ENCODE measurements around the gene MAST4.
A peak's percentile ranks its signal among the peaks of the same experiment; 100 is the strongest.

Gene MAST4

DNA sequence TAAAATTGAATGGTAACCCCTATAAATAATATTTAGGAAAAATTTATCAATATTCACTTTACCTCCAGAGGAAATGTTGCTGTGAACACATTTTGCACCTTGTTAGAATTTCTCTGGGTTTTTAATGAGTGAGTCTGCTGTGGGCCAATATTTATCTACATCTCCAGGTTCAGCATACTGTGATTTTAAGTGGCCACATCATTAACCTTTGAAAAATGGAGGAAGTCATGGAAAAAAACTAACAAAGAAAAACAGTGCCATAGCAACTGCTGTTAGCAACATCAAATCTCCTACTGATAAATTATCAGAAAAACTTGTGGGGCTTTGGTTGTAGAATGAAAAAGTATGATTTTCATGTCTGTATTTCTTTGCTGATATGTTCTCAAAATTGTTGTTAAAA lies 545.5 kb downstream of the MAST4 start:
- FAIRE-seq, result no peak
- TF ChIP-seq TAF1 (IDR thresholded peaks at IDR 0.05; ENCODE audit: borderline replicate concordance, low read depth, low read length) (no peak), POLR2A (IDR thresholded peaks at IDR 0.05; ENCODE audit: low read depth, low read length) (no peak), POLR2AphosphoS5 (IDR thresholded peaks at IDR 0.05; ENCODE audit: low read depth, low read length) (no peak)
- no peak for DNase-seq (ENCODE audit: insufficient read length)

DNA sequence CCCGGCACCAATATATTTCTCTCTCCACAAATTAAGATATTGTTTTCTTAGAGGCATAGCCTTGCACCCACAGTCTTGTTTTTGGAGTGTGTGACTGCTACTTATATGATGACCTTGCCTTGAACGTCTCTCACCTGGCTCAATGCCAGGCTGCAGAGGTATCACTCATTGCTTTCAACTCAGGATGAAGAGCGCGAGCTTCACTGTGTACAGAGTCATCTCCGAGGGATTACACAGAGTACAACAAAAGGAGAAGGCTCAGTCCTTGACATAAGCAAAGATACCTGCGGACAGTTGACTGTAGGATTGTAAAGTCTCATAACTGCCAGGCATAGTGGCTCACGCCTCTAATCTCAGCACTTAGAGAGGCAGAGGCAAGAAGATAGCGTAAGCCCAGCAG lies 546.6 kb downstream of the MAST4 start:
- TF ChIP-seq TAF1 (IDR thresholded peaks at IDR 0.05; ENCODE audit: borderline replicate concordance, low read depth, low read length) (no peak), POLR2AphosphoS5 (IDR thresholded peaks at IDR 0.05; ENCODE audit: low read depth, low read length) (no peak), POLR2A (IDR thresholded peaks at IDR 0.05; ENCODE audit: low read depth, low read length) (no peak)
- FAIRE-seq (no peak), DNase-seq (ENCODE audit: insufficient read length) (no peak)

DNA sequence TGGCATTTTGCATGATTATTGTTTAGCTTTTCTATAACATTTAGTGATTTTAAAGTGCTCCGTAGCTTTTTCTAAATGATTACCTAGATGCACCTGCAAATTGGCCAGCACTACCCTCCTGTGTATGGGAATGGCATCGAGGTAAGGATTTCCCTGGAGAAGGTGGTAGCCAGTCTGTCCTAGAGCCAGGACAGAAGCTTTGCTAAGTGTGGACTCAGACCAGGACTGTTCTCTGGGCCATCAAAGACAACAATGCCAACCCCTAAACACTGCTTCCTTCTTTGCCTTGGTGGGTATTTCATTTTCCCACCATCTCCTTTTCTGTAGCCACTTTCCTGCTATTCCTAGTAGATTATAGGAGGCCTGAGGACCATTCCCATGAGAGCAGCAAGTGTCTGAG lies 547.4 kb downstream of the MAST4 start:
- FAIRE-seq (no peak), DNase-seq (ENCODE audit: insufficient read length) (no peak)
- 0 out of 2 replicates have a peak, but pooled peaks have one; percentile 21 for TF ChIP-seq TAF1 (IDR thresholded peaks at IDR 0.05; ENCODE audit: borderline replicate concordance, low read depth, low read length)
- TF ChIP-seq POLR2A (IDR thresholded peaks at IDR 0.05; ENCODE audit: low read depth, low read length), result no peak
- no peak for TF ChIP-seq POLR2AphosphoS5 (IDR thresholded peaks at IDR 0.05; ENCODE audit: low read depth, low read length)

DNA sequence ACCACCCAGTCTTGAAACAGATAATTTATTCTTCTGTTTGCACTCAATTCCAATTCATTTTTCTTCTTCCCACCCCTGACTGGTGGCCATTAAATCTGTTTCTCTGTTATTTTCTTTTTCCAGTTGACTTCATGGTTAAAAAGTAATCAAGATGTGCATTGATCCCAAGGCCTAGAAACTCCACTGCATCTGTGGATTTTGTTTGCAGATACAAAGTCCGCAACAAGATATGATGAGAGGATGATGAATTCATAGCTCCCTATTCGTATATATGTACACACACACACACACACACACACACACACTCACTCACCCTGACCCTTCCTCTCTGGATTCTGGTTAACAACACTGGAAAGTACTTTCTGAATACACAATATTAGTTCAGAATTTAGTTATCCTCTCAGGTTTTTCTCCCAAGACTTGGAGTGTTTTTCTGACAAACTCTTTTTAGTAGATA lies 548.0 kb downstream of the MAST4 start:
- TF ChIP-seq POLR2A (IDR thresholded peaks at IDR 0.05; ENCODE audit: low read depth, low read length) (no peak), TAF1 (IDR thresholded peaks at IDR 0.05; ENCODE audit: borderline replicate concordance, low read depth, low read length) (no peak), POLR2AphosphoS5 (IDR thresholded peaks at IDR 0.05; ENCODE audit: low read depth, low read length) (no peak)
- FAIRE-seq (no peak), DNase-seq (ENCODE audit: insufficient read length) (no peak)

GRCh38 chr5:67146574-67146973 lies 550.4 kb downstream of the MAST4 start:
- no peak for DNase-seq (ENCODE audit: insufficient read length)
- FAIRE-seq, result no peak
- TF ChIP-seq POLR2AphosphoS5 (IDR thresholded peaks at IDR 0.05; ENCODE audit: low read depth, low read length) (no peak), TAF1 (IDR thresholded peaks at IDR 0.05; ENCODE audit: borderline replicate concordance, low read depth, low read length) (no peak), POLR2A (IDR thresholded peaks at IDR 0.05; ENCODE audit: low read depth, low read length) (no peak)

- FAIRE-seq (no peak), DNase-seq (ENCODE audit: insufficient read length) (no peak)
- TF ChIP-seq TAF1 (IDR thresholded peaks at IDR 0.05; ENCODE audit: borderline replicate concordance, low read depth, low read length) (no peak), POLR2A (IDR thresholded peaks at IDR 0.05; ENCODE audit: low read depth, low read length) (no peak), POLR2AphosphoS5 (IDR thresholded peaks at IDR 0.05; ENCODE audit: low read depth, low read length) (no peak)
These were observed 550.8 kb downstream of the MAST4 start for GRCh38 chr5:67146981-67147380.

- TF ChIP-seq TAF1 (IDR thresholded peaks at IDR 0.05; ENCODE audit: borderline replicate concordance, low read depth, low read length) (no peak), POLR2A (IDR thresholded peaks at IDR 0.05; ENCODE audit: low read depth, low read length) (no peak), POLR2AphosphoS5 (IDR thresholded peaks at IDR 0.05; ENCODE audit: low read depth, low read length) (no peak)
- DNase-seq (ENCODE audit: insufficient read length) (no peak), FAIRE-seq (no peak)
These were observed 551.6 kb downstream of the MAST4 start for GRCh38 chr5:67147760-67148159.

DNA sequence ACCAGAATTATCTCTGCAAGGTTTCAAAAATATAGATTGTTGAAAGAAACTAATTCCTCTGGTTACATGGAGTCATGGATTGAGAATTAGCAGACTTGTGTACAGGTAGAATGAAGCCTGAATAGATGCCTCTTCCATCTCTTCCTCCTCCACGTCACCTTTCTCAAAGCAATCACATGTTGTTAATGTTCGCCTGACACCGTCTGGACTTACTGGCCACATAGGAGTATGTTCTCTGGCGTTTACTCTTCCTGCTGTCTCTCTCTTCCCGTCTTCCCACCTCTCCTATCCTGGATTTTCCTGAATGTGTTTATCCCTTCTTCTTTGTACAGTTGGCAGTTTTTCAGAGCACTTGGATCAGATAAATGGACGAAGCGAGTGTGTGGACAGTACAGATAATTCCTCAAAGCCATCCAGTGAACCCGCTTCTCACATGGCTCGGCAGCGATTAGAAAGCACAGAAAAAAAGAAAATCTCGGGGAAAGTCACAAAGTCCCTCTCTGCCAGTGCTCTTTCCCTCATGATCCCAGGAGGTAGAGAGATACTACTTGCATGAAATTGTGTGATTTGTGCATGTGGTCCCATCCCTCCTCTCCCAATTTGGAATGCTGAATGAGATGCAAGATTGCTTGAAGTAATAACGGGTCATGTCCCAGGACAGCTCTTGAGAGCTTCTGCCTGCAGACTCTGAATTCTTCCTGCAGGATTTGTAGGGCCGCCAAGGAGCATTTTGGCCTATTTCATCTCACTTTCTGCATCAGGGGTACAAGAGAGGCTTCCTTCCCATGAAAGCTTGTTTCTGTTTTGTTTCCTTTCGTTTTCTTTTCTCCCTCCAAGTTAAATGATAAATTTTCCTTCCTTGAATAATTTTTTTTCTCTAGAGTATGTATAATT lies 553.1 kb downstream of the MAST4 start:
- TF ChIP-seq POLR2A (IDR thresholded peaks at IDR 0.05; ENCODE audit: low read depth, low read length) (no peak), POLR2AphosphoS5 (IDR thresholded peaks at IDR 0.05; ENCODE audit: low read depth, low read length) (no peak), TAF1 (IDR thresholded peaks at IDR 0.05; ENCODE audit: borderline replicate concordance, low read depth, low read length) (no peak)
- FAIRE-seq (no peak), DNase-seq (ENCODE audit: insufficient read length) (no peak)

DNA sequence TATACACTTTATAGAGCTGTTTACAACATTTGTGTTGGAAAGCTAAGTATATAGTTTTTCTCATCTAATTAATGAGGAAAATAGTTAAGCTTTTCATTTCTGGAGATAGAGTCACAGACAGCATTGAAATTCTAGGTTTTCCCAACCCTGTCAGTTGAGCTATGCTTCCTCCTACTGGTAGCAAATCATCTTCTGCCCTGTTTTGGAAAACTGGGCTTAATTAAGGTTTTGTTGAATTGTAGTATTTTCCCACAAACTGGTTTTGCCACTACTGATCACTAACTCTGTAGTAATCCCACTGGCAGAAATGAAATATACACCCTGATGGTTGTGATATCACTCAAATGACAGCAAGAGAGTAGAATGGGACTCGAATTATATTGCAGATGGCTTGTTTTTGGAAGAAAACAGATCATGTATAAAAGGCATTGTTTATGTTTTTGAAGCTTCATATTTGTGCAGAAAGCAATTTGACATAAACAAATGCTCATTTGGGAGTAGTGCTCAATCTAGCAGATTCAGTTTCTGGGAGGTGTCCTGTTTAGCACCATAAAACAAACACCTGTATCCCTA lies 553.8 kb downstream of the MAST4 start:
- DNase-seq (ENCODE audit: insufficient read length), result no peak
- TF ChIP-seq POLR2AphosphoS5 (IDR thresholded peaks at IDR 0.05; ENCODE audit: low read depth, low read length), result no peak
- no peak for TF ChIP-seq POLR2A (IDR thresholded peaks at IDR 0.05; ENCODE audit: low read depth, low read length)
- TF ChIP-seq TAF1 (IDR thresholded peaks at IDR 0.05; ENCODE audit: borderline replicate concordance, low read depth, low read length), result no peak
- FAIRE-seq, result no peak

- DNase-seq (ENCODE audit: insufficient read length), result no peak
- no peak for FAIRE-seq
- TF ChIP-seq POLR2A (IDR thresholded peaks at IDR 0.05; ENCODE audit: low read depth, low read length) (no peak), TAF1 (IDR thresholded peaks at IDR 0.05; ENCODE audit: borderline replicate concordance, low read depth, low read length) (no peak), POLR2AphosphoS5 (IDR thresholded peaks at IDR 0.05; ENCODE audit: low read depth, low read length) (no peak)
These were observed 556.2 kb downstream of the MAST4 start for GRCh38 chr5:67152400-67152799.

- no peak for TF ChIP-seq POLR2AphosphoS5 (IDR thresholded peaks at IDR 0.05; ENCODE audit: low read depth, low read length)
- TF ChIP-seq POLR2A (IDR thresholded peaks at IDR 0.05; ENCODE audit: low read depth, low read length), result no peak
- no peak for TF ChIP-seq TAF1 (IDR thresholded peaks at IDR 0.05; ENCODE audit: borderline replicate concordance, low read depth, low read length)
- no peak for DNase-seq (ENCODE audit: insufficient read length)
- FAIRE-seq, result no peak
These were observed 557.1 kb downstream of the MAST4 start for GRCh38 chr5:67153292-67153691.

Measured in GM12892 (cell line).